ENCODE data around the gene LUC7L.

LUC7L gene

DNA sequence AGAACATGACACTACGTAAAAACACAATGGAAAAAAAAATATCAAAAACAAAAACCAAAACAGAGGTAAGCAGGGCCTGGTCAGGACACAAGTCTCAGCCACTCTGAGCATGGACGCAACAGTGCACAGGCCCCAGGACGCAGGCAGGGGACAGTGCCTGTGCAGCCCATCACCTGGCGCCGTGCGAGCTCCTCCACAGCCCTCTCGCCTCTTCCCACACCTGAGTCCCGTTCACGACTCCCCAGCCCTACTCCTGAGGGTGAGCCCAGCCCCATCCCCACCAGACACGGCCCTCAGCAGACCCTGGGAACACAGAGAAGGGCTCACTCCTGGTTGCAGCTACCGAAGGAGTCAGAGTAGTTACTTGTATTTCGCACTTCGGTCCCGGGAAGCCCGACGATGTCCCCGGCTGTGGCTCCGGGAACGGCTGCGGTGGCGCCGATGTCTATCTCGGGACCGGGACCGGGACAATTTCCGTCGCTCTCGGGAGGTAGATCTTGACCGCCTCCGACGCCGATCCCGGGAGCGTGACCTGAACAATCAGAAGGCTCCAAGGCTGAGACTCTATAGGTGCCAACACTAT is 39.6 kb downstream of the LUC7L start:
- Histone ChIP-seq H3K9me3 (no peaks in the 10 kb centered on the region), H3K4me3 (ENCODE audit: low read depth in 1 of 2, low read length in 1 of 2) (no peak overlapping the region), H3K36me3 (peaks cover 85% of the 10 kb centered on the region), H3K27ac (no peak overlapping the region), H3K27me3 (no peaks in the 10 kb centered on the region), H3K4me1 (ENCODE audit: control insufficient read depth in 1 of 2, insufficient read depth in 1 of 2, low read depth in 1 of 2, low read length in 1 of 2) (no peaks in the 10 kb centered on the region)
- TF ChIP-seq CTCF (IDR thresholded peaks at IDR 0.05): no peak

- no peak for TF ChIP-seq CTCF (IDR thresholded peaks at IDR 0.05)
- no peak overlapping the region for H3K27ac ChIP-seq
- H3K9me3 ChIP-seq: no peaks in the 10 kb centered on the region
- H3K4me3 ChIP-seq (ENCODE audit: low read depth in 1 of 2, low read length in 1 of 2): no peak overlapping the region
- H3K27me3 ChIP-seq: no peaks in the 10 kb centered on the region
- H3K4me1 ChIP-seq (ENCODE audit: control insufficient read depth in 1 of 2, insufficient read depth in 1 of 2, low read depth in 1 of 2, low read length in 1 of 2): no peaks in the 10 kb centered on the region
- H3K36me3 ChIP-seq: peaks cover 78% of the 10 kb centered on the region
Measured at GRCh38 chr16:188674-189073, 40.6 kb downstream of the LUC7L start.

GRCh38 chr16:187330-187729 is 41.9 kb downstream of the LUC7L start:
- TF ChIP-seq CTCF (IDR thresholded peaks at IDR 0.05): no peak
- Histone ChIP-seq H3K4me3 (ENCODE audit: low read depth in 1 of 2, low read length in 1 of 2) (no peak overlapping the region), H3K27ac (no peak overlapping the region), H3K27me3 (no peaks in the 10 kb centered on the region), H3K36me3 (peaks cover 66% of the 10 kb centered on the region), H3K9me3 (no peaks in the 10 kb centered on the region), H3K4me1 (ENCODE audit: control insufficient read depth in 1 of 2, insufficient read depth in 1 of 2, low read depth in 1 of 2, low read length in 1 of 2) (no peaks in the 10 kb centered on the region)

DNA sequence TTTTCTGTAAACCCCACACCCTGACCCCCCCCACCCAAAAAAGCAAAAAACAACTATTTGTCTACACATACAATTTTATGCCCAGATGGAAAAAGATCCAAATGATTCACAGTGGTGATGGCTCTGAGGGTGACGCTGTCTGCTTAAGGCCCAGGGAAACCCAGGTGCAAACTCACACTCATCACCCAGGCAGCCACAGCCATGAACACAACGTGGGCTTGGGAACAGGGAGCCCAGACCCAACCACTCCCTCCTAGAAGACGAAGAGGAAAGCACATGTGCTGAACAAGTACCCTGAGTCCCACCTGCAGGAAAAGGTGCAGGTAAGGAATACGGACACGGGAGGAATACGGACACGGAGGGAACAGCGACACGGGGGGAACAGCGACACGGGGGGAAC is 43.6 kb downstream of the LUC7L start:
- Histone ChIP-seq H3K9me3 (no peaks in the 10 kb centered on the region), H3K36me3 (peaks cover 50% of the 10 kb centered on the region), H3K4me1 (ENCODE audit: control insufficient read depth in 1 of 2, insufficient read depth in 1 of 2, low read depth in 1 of 2, low read length in 1 of 2) (peaks cover 6 to 9% of the 10 kb centered on the region in 2 experiments), H3K4me3 (ENCODE audit: low read depth in 1 of 2, low read length in 1 of 2) (no peak overlapping the region), H3K27me3 (peaks cover 14% of the 10 kb centered on the region), H3K27ac (no peak overlapping the region)
- TF ChIP-seq CTCF (IDR thresholded peaks at IDR 0.05): no peak

- H3K9me3 ChIP-seq: no peaks in the 10 kb centered on the region
- no peak overlapping the region for H3K4me3 ChIP-seq (ENCODE audit: low read depth in 1 of 2, low read length in 1 of 2)
- H3K4me1 ChIP-seq (ENCODE audit: control insufficient read depth in 1 of 2, insufficient read depth in 1 of 2, low read depth in 1 of 2, low read length in 1 of 2): peaks cover 6 to 14% of the 10 kb centered on the region in 2 experiments
- peaks cover 45% of the 10 kb centered on the region for H3K36me3 ChIP-seq
- H3K27me3 ChIP-seq: peaks cover 19% of the 10 kb centered on the region
- TF ChIP-seq CTCF (IDR thresholded peaks at IDR 0.05): no peak
- H3K27ac ChIP-seq: no peak overlapping the region
Measured at GRCh38 chr16:185213-185612, 44.0 kb downstream of the LUC7L start.

- Histone ChIP-seq H3K9me3 (no peaks in the 10 kb centered on the region), H3K27ac (no peak overlapping the region), H3K4me3 (ENCODE audit: low read depth in 1 of 2, low read length in 1 of 2) (no peak overlapping the region), H3K36me3 (peaks cover 24% of the 10 kb centered on the region), H3K4me1 (ENCODE audit: control insufficient read depth in 1 of 2, insufficient read depth in 1 of 2, low read depth in 1 of 2, low read length in 1 of 2) (peaks cover 6 to 16% of the 10 kb centered on the region in 2 experiments), H3K27me3 (peaks cover 41% of the 10 kb centered on the region)
- no peak for TF ChIP-seq CTCF (IDR thresholded peaks at IDR 0.05)
Measured at GRCh38 chr16:183005-183404, 46.2 kb downstream of the LUC7L start.

Data from neutrophil (primary cell).